Superior temporal gyrus (tissue), 1 donor: ENCODE measurements around the gene LYRM1.
"Not testable (repeated sequence)": the region's sequence is repeated elsewhere in the genome, so short reads cannot be mapped to it uniquely, and the experiment has no call there.

Experiments used
- DNase-seq: peaks from one replicate; pipeline ENCODE4 v3.0.0-alpha.2; 2016; ENCODE audit errors: extremely low spot score

LYRM1 gene

GRCh38 chr16:20931066-20931600 is 30.6 kb downstream of the LYRM1 start:
- DNase-seq: no peak

GRCh38 chr16:20933589-20933988 is 33.0 kb downstream of the LYRM1 start:
- DNase-seq: no peak

GRCh38 chr16:20937736-20938135 is 37.2 kb downstream of the LYRM1 start:
- no peak for DNase-seq

- no peak for DNase-seq
Measured at GRCh38 chr16:20938426-20938825, 37.9 kb downstream of the LYRM1 start.

GRCh38 chr16:20939611-20940010 is 39.0 kb downstream of the LYRM1 start:
- no peak for DNase-seq

GRCh38 chr16:20940871-20941635 is 40.5 kb downstream of the LYRM1 start:
- no peak for DNase-seq

GRCh38 chr16:20941636-20941926 is 41.0 kb downstream of the LYRM1 start:
- no peak for DNase-seq

GRCh38 chr16:20942256-20942655 is 41.7 kb downstream of the LYRM1 start:
- DNase-seq: no peak

- no peak for DNase-seq
Measured at GRCh38 chr16:20944861-20945574, 44.4 kb downstream of the LYRM1 start.

GRCh38 chr16:20945575-20945875 is 45.0 kb downstream of the LYRM1 start:
- DNase-seq: not testable (repeated sequence)

- DNase-seq: no peak
Measured at GRCh38 chr16:20946015-20946629, 45.6 kb downstream of the LYRM1 start.

GRCh38 chr16:20948444-20948843 is 47.9 kb downstream of the LYRM1 start:
- DNase-seq: no peak

- DNase-seq: no peak
Measured at GRCh38 chr16:20949660-20950059, 49.1 kb downstream of the LYRM1 start.

GRCh38 chr16:20950294-20950693 is 49.7 kb downstream of the LYRM1 start:
- no peak for DNase-seq

- DNase-seq: no peak
Measured at GRCh38 chr16:20952139-20952920, 51.8 kb downstream of the LYRM1 start.

- DNase-seq: no peak
Measured at GRCh38 chr16:20954574-20954973, 54.0 kb downstream of the LYRM1 start.

- no peak for DNase-seq
Measured at GRCh38 chr16:20956319-20956718, 55.7 kb downstream of the LYRM1 start.

GRCh38 chr16:20957153-20957552 is 56.6 kb downstream of the LYRM1 start:
- DNase-seq: no peak

GRCh38 chr16:20960899-20961298 is 60.3 kb downstream of the LYRM1 start:
- no peak for DNase-seq

- DNase-seq: no peak
Measured at GRCh38 chr16:20968765-20969164, 68.2 kb downstream of the LYRM1 start.

- no peak for DNase-seq
Measured at GRCh38 chr16:20969386-20969785, 68.8 kb downstream of the LYRM1 start.

GRCh38 chr16:20971401-20971800 is 70.8 kb downstream of the LYRM1 start:
- no peak for DNase-seq
